ENCODE measurements around the gene VSTM2A. TPM values are rescaled to one million over a fixed set of nuclear protein-coding genes. Genes with fewer than 3 reads are reported as not detected.
"Not testable (repeated sequence)": the region's sequence is repeated elsewhere in the genome, so short reads cannot be mapped to it uniquely, and the experiment has no call there.

Gene VSTM2A, protein sequence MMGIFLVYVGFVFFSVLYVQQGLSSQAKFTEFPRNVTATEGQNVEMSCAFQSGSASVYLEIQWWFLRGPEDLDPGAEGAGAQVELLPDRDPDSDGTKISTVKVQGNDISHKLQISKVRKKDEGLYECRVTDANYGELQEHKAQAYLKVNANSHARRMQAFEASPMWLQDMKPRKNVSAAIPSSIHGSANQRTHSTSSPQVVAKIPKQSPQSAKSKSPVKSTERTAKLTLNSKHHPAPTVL
- not detected for total RNA-seq (2021; fragmentation: NEBNext Ultra II Directional; extraction: Animal tissue kit (Norgen Biotek cat#: 25700))
- long read RNA-seq: 0 reads

GRCh38 chr7:54541669-54542625, at the start of gene VSTM2A:
Gene VSTM2A (plus strand): TSS chr7:54542375. CDS start chr7:54542731, 356 bp downstream.
- no peaks in the 10 kb centered on the region for H3K36me3 Mint-ChIP-seq (ENCODE audit: low read depth)
- peaks cover 4% of the 10 kb centered on the region for H3K9me3 Mint-ChIP-seq
- no peak within 1 kb of the TSS for H3K27ac Mint-ChIP-seq
- H3K27me3 Mint-ChIP-seq (ENCODE audit: insufficient read depth): peaks cover 14% of the 10 kb centered on the region
- no peak for DNase-seq
- H3K4me1 Mint-ChIP-seq (ENCODE audit: low read depth): no peaks in the 10 kb centered on the region
- no peak within 1 kb of the TSS for H3K4me3 Mint-ChIP-seq
- TF ChIP-seq, protein P1, sequence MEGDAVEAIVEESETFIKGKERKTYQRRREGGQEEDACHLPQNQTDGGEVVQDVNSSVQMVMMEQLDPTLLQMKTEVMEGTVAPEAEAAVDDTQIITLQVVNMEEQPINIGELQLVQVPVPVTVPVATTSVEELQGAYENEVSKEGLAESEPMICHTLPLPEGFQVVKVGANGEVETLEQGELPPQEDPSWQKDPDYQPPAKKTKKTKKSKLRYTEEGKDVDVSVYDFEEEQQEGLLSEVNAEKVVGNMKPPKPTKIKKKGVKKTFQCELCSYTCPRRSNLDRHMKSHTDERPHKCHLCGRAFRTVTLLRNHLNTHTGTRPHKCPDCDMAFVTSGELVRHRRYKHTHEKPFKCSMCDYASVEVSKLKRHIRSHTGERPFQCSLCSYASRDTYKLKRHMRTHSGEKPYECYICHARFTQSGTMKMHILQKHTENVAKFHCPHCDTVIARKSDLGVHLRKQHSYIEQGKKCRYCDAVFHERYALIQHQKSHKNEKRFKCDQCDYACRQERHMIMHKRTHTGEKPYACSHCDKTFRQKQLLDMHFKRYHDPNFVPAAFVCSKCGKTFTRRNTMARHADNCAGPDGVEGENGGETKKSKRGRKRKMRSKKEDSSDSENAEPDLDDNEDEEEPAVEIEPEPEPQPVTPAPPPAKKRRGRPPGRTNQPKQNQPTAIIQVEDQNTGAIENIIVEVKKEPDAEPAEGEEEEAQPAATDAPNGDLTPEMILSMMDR (IDR thresholded peaks at IDR 0.05): no peak

GRCh38 chr7:54504531-54504930, 37.6 kb upstream of the VSTM2A start:
- not testable (repeated sequence) for DNase-seq

DNA sequence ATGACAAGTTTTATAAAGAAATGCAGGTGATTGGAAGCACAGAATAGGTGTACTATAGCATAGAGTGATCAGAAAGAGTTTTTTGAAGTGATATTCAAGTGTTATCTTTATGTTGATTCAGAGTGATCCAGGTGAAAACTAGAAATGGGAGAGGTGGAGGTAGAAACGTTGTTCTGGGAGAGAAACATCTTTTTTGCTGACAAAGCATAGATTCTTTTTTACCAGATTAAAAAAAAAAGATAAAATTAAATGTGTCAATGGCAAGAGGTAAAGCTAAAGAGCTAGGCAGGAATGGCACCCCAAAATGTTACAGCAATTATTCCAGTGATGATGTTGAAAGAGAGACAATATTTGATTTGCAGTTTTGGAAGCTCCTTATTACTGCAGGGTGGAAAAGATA, 12.6 kb upstream of the VSTM2A start:
- peaks cover 1% of the 10 kb centered on the region; the same call in 1 of the 2 replicates for H3K27me3 Mint-ChIP-seq (ENCODE audit: insufficient read depth)
- peaks cover 25% of the 10 kb centered on the region for H3K9me3 Mint-ChIP-seq
- H3K27ac Mint-ChIP-seq: no peak overlapping the region
- no peak overlapping the region for H3K4me3 Mint-ChIP-seq
- TF ChIP-seq, protein P1 (IDR thresholded peaks at IDR 0.05): no peak
- no peak for DNase-seq
- peaks cover 5% of the 10 kb centered on the region; the same call in 1 of the 2 replicates for H3K36me3 Mint-ChIP-seq (ENCODE audit: low read depth)
- no peaks in the 10 kb centered on the region for H3K4me1 Mint-ChIP-seq (ENCODE audit: low read depth)

More at GRCh38 chr7:54504531-54504930, 37.6 kb upstream of the VSTM2A start:
- not testable (repeated sequence) for H3K4me1 Mint-ChIP-seq (ENCODE audit: low read depth); H3K36me3 Mint-ChIP-seq (ENCODE audit: low read depth); H3K27ac Mint-ChIP-seq; H3K27me3 Mint-ChIP-seq (ENCODE audit: insufficient read depth); H3K4me3 Mint-ChIP-seq
- H3K9me3 Mint-ChIP-seq: peaks cover 27% of the 10 kb centered on the region; the same call in 1 of the 2 replicates

- H3K27me3 Mint-ChIP-seq (ENCODE audit: insufficient read depth): peaks cover 3% of the 10 kb centered on the region; the same call in 1 of the 2 replicates
Observed at GRCh38 chr7:54538122-54538521, 4.1 kb upstream of the VSTM2A start.

DNA sequence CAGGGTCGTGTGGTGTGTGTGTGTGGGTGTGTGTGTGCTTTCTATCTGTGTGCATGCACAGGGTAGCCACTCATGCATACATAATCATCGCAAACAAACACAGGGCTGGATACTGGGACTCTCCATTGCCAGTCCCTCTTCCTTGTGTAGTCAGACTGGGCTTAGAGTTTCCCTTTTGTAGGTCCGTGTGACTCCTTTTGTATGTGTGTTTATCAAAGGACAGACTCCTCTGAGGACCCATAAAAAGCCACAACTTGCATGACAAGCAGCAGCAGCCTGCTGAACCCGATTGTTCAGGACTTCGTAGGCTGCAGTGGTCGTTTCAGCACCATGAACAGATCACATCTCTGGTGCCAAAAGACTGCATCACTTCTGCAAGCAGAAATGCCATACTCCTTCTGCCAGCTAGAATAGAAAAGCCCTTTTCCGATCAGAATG, 895 bp downstream of the VSTM2A start:
- no peak for DNase-seq
- Mint-ChIP-seq H3K27me3 (ENCODE audit: insufficient read depth) (peaks cover 14% of the 10 kb centered on the region), H3K4me3 (no peak overlapping the region), H3K9me3 (peaks cover 4% of the 10 kb centered on the region; the same call in 1 of the 2 replicates), H3K36me3 (ENCODE audit: low read depth) (no peaks in the 10 kb centered on the region), H3K27ac (no peak overlapping the region), H3K4me1 (ENCODE audit: low read depth) (no peaks in the 10 kb centered on the region)
- TF ChIP-seq, protein P1 (IDR thresholded peaks at IDR 0.05): no peak

More at GRCh38 chr7:54538122-54538521, 4.1 kb upstream of the VSTM2A start:
- Mint-ChIP-seq H3K9me3 (peaks cover 9% of the 10 kb centered on the region; the same call in 1 of the 2 replicates), H3K36me3 (ENCODE audit: low read depth) (no peaks in the 10 kb centered on the region), H3K4me1 (ENCODE audit: low read depth) (no peaks in the 10 kb centered on the region), H3K4me3 (no peak overlapping the region), H3K27ac (no peak overlapping the region)
- TF ChIP-seq, protein P1 (IDR thresholded peaks at IDR 0.05): no peak
- no peak for DNase-seq

All from HFFc6 (cell line).